HL-60/S4 (cell line): ENCODE measurements around the gene VSTM4.

Experiments used
- in situ Hi-C: fragments of 300-500 bp; cut with MboI; formaldehyde crosslinking; loops from 2 replicates; pipeline ENCODE4 v1.14.3; 2022; ENCODE audit warnings: low sequenced_read_pairs

The VSTM4 gene

DNA sequence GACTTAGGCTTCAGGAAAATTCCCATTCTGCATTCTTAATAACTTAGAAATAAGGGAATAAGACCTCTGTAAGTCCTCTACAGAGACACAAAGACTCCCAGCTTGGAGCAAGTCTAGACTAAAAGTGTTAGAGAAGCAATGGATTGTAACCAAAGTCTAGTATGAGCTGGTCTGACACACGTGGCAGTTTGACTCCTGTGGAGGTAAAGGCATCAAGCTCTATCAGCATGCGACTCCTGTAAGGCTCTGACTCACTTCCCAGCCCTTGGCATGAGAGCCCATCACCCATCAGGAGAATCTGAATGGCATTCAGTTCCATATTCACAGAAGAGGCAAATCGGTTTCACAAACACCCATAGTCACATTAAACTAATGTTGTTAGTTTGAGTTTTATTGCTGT is 4.4 kb upstream of the VSTM4 start:
- in situ Hi-C loops: no loop called here

DNA sequence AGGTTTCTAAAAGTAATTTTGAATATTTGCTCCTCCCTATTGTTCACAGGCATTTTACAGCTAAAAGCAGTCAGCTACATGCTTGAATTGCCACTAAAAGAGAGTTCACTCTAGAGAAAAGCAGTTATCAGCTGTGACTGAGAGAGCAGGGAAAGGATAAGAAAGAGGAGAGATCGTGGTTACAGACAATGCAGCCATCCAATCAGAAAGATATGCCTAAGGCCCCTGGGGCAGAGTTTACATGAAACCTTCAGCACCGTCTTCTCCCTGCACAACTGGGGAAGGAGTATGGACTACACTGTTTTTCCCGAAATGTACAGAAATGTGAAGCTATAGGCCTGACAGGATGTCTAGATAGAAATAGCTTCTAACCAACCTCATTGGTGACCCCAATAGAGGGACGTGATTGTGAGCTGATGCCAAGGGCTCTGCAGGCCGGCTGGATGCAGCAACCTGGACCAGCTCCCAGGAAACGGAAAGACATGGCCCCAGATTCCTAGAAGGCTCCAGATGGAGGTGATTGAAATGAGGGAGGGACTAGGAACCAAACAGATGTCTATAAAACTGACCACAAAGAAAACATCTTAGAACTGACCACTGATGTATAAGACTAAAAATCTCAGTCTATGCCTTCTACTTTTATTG is 3.2 kb upstream of the VSTM4 start:
- in situ Hi-C loops: no loop called here

DNA sequence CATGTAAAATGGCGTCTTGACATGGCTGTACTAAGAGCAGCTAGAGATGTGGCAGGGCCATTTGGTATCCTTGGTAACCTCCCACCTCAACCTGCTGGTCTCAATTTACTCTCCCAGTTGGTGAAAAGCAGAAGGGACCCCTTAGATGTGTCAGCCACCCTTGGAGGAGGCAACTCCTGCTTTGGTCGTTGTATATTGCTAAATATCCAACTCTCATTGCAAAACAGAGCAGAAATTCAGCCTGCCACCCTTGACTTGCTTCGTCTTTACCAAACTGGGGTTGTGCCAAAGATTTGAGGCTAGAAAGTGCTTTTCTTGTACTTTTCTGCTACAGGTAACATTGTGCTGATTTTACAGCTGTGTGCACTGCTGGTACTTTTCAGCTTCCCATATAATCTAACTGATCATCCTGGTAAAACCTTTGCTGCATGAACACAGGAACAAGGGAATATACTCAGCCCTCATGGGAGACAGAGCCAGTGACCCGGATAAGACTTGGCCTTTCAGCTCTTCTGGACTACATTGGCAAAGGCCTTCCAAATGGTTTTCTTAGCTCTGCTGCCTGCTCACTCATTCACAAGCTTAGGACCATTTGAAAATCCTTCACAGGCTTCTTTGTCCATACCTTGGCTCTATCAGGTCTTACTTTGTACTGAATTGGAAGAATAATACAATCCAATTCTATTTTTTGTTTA is 2.2 kb upstream of the VSTM4 start:
- in situ Hi-C loops: no loop called here

DNA sequence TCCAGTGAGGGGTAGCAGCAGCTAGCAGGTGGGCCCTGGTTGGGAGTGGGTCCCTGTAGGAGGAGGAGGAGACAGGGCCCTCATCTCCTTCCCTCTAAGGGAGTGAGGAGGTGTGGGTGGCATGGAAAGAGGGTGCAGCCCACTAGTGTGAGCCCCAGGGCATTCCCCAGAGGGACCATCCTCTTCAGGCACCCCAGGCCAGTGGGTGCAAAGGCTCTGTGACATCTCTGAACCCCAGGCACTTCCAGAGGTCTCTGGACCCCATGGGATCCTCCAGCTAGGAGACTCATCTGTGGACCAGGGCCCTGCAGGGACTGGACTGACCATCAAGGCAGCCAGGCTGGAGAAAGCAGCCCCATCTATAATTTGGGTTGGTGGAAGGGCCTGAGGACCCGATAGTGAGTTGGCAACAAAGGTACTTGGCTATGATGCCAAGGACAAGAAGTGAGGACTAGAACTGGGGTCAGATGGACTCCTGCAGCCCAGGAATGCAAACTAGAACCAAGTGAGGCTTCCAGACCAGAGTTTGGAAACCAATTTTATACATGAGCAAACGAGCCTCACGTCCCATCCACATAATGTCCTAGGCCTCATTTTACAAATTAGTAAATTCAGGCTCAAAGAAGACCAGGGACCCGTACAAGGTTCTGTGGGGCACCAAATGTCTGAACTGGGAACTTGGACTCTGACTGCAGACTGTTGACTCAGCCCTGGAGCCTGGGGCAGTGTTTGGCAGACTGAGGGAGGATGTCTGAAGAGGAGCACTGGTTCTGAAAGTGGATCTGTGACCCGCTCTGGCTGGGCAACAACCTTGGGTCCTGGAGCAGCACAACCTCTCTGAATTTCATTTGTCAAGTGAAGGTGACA is 1.4 kb upstream of the VSTM4 start:
- in situ Hi-C loops: no loop called here

- in situ Hi-C loops: no loop called here
These were observed 630 bp upstream of the VSTM4 start for GRCh38 chr10:49115796-49116508.

DNA sequence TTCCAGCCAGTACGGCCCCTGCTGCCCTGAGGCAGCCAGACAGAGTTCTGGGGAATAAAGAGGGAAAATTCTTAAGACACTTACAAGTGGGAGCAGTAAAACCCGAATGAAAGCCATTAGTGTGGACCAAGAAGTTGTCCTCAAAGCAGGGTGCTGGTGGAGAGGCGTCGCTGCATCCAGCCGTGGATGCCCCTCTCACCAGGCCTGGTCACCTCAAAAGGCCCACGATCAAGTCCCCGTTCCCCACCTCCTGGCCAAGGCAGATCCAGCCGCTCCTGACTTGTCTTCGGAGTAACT is 656 bp downstream of the VSTM4 start:
- in situ Hi-C loops: no loop called here

GRCh38 chr10:49113741-49114141 is 1.6 kb downstream of the VSTM4 start:
- in situ Hi-C loops: no loop called here

- in situ Hi-C loops: no loop called here
These were observed 2.5 kb downstream of the VSTM4 start for GRCh38 chr10:49112851-49113250.

- in situ Hi-C loops: no loop called here
These were observed 3.2 kb downstream of the VSTM4 start for GRCh38 chr10:49112098-49112497.

DNA sequence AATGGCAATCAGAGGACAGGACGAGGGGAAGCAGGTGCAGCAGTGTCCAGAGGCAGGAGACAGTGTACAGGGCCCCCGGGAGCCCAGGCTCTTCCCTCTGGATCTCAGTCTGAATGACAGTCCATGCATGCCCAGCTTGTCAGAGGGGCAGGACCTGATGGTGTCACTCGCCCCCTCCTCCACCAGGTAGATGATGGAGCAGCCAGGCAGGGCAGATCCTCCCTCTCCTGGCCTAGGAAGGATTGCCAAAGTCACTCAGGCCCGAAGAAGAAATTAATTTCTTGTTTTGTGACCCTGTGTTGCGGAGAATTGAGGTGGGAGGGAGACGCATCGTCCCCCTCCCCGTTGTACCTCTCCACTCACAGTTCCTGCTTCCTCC is 4.0 kb downstream of the VSTM4 start:
- in situ Hi-C loops: no loop called here

- in situ Hi-C loops: no loop called here
These were observed 4.5 kb downstream of the VSTM4 start for GRCh38 chr10:49110684-49111319.

DNA sequence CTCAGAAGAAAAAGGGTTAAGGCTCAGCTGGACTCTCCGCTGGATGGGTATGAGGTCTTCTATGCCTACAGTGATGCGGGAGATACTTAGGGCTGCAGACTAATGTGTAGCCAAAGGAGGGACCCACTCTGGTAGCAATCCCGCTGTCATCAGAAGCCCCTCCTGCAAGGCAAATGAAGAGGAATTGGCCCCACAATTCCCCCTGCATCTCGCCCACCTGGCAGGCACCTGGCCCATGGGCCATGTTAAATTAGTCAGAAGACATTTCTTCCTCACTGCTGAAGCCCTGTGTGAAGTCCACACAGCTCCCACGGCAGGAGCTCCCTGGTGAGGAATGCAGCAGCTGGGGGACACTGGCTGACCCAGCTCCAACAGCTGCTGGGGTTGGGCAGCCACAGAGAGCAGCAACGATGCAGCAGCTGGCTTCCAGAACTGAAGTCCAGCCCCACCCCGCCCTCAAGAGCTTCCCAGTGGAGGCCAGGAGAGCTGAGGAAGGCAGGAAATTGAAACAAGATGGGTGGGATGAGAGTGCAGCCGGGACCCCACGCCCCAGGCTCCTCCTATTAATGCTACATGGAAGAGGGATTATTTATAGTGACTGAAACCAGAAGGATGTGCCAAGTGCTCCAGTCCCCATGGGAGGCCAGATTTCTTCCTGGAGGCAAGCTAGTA is 5.5 kb downstream of the VSTM4 start:
- in situ Hi-C loops: no loop called here

DNA sequence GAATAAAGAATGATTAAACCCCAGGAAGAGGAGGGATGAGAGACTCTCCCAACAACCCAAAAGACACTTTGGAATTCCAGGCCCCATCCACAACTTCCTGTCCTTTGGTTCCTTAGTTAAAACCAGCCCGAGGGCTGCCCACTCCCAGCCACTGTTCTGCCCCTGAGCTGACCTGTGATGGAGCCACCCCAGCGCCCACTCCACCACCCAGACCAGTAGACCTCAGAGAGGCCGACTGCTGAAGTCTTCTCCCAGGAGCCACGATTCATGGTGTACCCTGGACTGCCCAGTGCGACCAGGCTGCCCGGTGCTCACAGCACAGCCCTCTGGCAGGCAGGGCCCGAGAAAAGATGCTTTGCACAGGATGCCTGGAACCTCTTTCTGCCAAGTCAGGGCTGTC is 6.7 kb downstream of the VSTM4 start:
- in situ Hi-C loops: no loop called here

DNA sequence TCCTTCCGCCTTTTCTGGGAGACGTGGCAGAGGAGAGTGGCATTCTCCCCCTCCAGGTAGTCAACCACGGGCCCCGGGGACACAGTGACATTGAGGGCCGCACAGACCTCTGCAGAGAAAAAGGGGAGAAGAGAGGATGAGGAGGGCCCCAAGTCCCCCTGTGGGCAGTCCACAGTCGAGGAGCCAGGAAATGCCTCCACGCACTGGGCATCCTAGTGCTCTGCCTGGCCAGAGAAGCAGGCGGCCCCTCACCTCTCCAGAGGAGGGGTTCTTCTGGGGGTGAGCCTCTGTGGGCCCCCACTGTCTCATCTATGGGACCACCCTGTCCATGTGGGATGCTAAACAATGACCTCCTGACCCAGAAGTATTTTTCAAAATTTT is 7.4 kb downstream of the VSTM4 start:
- in situ Hi-C loops: no loop called here

GRCh38 chr10:49107111-49107886 is 8.0 kb downstream of the VSTM4 start:
- in situ Hi-C loops: no loop called here

GRCh38 chr10:49106451-49106850 is 8.9 kb downstream of the VSTM4 start:
- in situ Hi-C loops: no loop called here

DNA sequence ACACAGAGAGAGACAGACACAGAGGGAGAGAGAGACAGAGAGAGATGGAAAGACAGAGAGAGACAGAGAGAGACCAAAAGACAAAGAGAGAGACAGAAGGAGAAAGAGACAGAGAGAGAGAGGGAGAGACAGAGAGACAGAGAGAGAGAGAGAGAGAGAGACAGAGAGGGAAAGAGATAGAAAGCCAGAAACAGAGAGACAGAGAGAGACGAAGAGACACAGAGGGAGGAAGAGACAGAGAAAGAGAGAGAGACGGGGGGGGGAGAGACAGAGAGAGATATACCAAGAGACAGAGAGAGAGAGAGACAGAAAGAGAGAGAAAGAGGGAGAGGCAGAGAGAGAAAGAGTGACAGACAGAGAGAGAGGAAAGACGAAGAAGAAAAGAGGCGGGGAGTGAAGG is 10.2 kb downstream of the VSTM4 start:
- in situ Hi-C loops: no loop called here

- in situ Hi-C loops: no loop called here
These were observed 11.0 kb downstream of the VSTM4 start for GRCh38 chr10:49104323-49104722.

DNA sequence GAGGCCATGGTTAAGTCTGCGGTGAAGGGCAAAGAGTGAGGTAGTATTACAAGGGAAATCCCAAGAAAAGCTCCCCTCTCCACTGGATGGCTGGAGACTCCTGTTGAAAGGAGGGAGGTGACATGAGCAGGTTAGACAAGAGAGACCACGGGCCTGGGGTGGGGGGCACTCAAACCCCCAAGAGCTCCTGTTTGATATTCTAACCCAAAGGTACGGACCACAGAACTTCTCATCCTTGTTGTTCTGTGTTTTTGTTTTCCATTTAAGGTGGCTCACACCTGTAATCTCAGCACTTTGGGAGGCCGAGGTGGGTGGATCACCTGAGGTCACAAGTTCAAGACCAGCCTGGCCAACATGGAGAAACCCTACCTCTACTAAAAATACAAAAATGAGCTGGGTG is 11.6 kb downstream of the VSTM4 start:
- in situ Hi-C loops: no loop called here

DNA sequence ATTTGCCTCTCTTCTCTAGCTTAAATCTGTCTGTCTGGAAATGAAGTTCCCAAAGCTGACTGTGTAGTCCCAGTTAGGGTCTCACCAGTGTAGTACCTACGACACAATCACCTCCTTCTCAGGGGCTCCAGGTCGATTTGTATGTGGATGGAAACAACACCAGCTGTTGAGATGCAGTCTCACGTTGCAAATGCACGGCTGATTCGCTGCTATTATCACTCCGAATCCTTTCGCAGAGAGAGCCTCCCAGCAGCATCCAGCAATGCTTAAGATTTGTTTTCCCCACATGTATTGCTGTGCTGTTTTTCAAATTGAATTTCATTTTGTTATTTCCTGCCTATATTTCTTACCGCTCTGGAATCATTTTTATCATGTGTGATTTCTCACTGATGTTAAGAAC is 16.3 kb downstream of the VSTM4 start:
- in situ Hi-C loops: loop anchor here (25.0 kb wide), 1 partner anchor 88 kb away; the partner anchor contains the start of gene TMEM273
